ENCODE results near the gene CMBL. TPM values are rescaled to one million over a fixed set of nuclear protein-coding genes. Genes with fewer than 3 reads are reported as not detected.

CMBL gene
- total RNA-seq, 2 experiments from 2014 or later, result 0.13 TPM; not detected in 1

GRCh38 chr5:10243660-10244240 lies 64.0 kb downstream of the CMBL start:
- H3K4me3 ChIP-seq (ENCODE audit: low read depth, low read length, poor library complexity, severe bottlenecking), result no peak overlapping the region
- H3K9me3 ChIP-seq (ENCODE audit: low read length), result no peaks in the 10 kb centered on the region
- no peak overlapping the region for H3K27ac ChIP-seq (ENCODE audit: low read depth, low read length, poor library complexity, severe bottlenecking)
- DNase-seq (ENCODE audit: low spot score), result no peak
- CTCF ChIA-PET (ENCODE audit: unreplicated experiment), result interaction anchor here (0.6 kb wide), 1 partner anchor 11 kb away, joined by 3 read pairs; no protein-coding TSS in a partner anchor
- TF ChIP-seq, protein P1, sequence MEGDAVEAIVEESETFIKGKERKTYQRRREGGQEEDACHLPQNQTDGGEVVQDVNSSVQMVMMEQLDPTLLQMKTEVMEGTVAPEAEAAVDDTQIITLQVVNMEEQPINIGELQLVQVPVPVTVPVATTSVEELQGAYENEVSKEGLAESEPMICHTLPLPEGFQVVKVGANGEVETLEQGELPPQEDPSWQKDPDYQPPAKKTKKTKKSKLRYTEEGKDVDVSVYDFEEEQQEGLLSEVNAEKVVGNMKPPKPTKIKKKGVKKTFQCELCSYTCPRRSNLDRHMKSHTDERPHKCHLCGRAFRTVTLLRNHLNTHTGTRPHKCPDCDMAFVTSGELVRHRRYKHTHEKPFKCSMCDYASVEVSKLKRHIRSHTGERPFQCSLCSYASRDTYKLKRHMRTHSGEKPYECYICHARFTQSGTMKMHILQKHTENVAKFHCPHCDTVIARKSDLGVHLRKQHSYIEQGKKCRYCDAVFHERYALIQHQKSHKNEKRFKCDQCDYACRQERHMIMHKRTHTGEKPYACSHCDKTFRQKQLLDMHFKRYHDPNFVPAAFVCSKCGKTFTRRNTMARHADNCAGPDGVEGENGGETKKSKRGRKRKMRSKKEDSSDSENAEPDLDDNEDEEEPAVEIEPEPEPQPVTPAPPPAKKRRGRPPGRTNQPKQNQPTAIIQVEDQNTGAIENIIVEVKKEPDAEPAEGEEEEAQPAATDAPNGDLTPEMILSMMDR (conservative IDR thresholded peaks at IDR 0.05; ENCODE audit: low read length), result no peak
- TF ChIP-seq EZH2phosphoT487 (IDR thresholded peaks at IDR 0.05; ENCODE audit: borderline replicate concordance, low read depth, low read length), result no peak
- POLR2A ChIA-PET, result interaction anchor here (0.6 to 1.2 kb wide), 2 partner anchors 9 kb away, joined by 3 to 6 read pairs; no protein-coding TSS in a partner anchor
- no TSS peak for BruUV-seq (replicated peaks)
- peaks cover 10% of the 10 kb centered on the region; the same call in 1 of the 2 replicates for H3K79me2 ChIP-seq (ENCODE audit: insufficient read depth, low read depth, low read length)
- no peaks in the 10 kb centered on the region for H4K20me1 ChIP-seq (ENCODE audit: insufficient read depth, low read length)
- no peaks in the 10 kb centered on the region for H3K36me3 ChIP-seq (ENCODE audit: insufficient read depth, low read length)
- H2AFZ ChIP-seq (ENCODE audit: low read length), result no peak overlapping the region
- no peaks in the 10 kb centered on the region for H3K9me2 ChIP-seq (ENCODE audit: insufficient read depth, low read length)
- intact Hi-C loops (cut with micrococcal nuclease; ENCODE audit: unreplicated experiment), result no loop called here
- peaks cover 8% of the 10 kb centered on the region for H3K4me1 ChIP-seq (ENCODE audit: insufficient read depth, low read length, poor library complexity, severe bottlenecking)
- H3K4me2 ChIP-seq (ENCODE audit: low read length), result no peak overlapping the region

GRCh38 chr5:10235350-10235749 lies 72.4 kb downstream of the CMBL start:
- H4K20me1 ChIP-seq (ENCODE audit: insufficient read depth, low read length), result no peaks in the 10 kb centered on the region
- H3K9me3 ChIP-seq (ENCODE audit: low read length), result no peaks in the 10 kb centered on the region
- peaks cover 17% of the 10 kb centered on the region for H3K36me3 ChIP-seq (ENCODE audit: insufficient read depth, low read length)
- H3K9me2 ChIP-seq (ENCODE audit: insufficient read depth, low read length), result no peaks in the 10 kb centered on the region
- intact Hi-C loops (cut with micrococcal nuclease; ENCODE audit: unreplicated experiment), result no loop called here
- no TSS peak for BruUV-seq (replicated peaks)
- no peaks in the 10 kb centered on the region for H3K4me1 ChIP-seq (ENCODE audit: insufficient read depth, low read length, poor library complexity, severe bottlenecking)
- POLR2A ChIA-PET, result interaction anchor here (0.6 to 2.0 kb wide), 3 partner anchors 8 to 299 kb away, joined by 3 to 6 read pairs (median 4); no protein-coding TSS in a partner anchor
- TF ChIP-seq EZH2phosphoT487 (IDR thresholded peaks at IDR 0.05; ENCODE audit: borderline replicate concordance, low read depth, low read length), result no peak
- TF ChIP-seq, protein P1 (conservative IDR thresholded peaks at IDR 0.05; ENCODE audit: low read length), result no peak
- no peak overlapping the region for H3K4me2 ChIP-seq (ENCODE audit: low read length)
- no peak for DNase-seq (ENCODE audit: low spot score)
- H3K79me2 ChIP-seq (ENCODE audit: insufficient read depth, low read depth, low read length), result no peaks in the 10 kb centered on the region
- no peak overlapping the region for H3K27ac ChIP-seq (ENCODE audit: low read depth, low read length, poor library complexity, severe bottlenecking)
- H2AFZ ChIP-seq (ENCODE audit: low read length), result no peak overlapping the region
- CTCF ChIA-PET (ENCODE audit: unreplicated experiment), result no interaction called here
- H3K4me3 ChIP-seq (ENCODE audit: low read depth, low read length, poor library complexity, severe bottlenecking), result no peak overlapping the region

DNA sequence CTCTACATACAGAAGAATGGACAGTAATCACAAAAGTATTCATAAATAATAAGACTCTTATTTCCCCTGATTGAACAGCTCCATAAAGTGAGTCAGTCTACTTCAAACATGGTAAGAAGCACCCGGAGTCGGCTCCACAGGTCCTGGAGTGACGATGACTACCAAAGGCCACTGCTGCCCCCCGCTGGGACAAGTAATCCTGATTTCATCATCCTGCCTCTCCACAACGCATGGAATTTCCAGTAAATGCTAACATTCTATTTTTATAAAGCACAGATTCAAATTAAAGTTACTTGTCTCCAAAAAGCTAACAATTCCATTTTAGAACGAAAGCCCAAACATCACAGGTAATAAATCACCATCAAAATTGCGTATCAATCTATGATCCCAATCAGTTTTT lies 74.2 kb downstream of the CMBL start:
- POLR2A ChIA-PET, result no interaction called here
- CTCF ChIA-PET (ENCODE audit: unreplicated experiment), result interaction anchor here (0.7 kb wide), 1 partner anchor 16 kb away, joined by 3 read pairs; no protein-coding TSS in a partner anchor

More for the DNA sequence above, 74.2 kb downstream of the CMBL start:
- Histone ChIP-seq H3K36me3 (ENCODE audit: insufficient read depth, low read length) (peaks cover 17% of the 10 kb centered on the region), H3K4me3 (ENCODE audit: low read depth, low read length, poor library complexity, severe bottlenecking) (no peak overlapping the region), H3K4me2 (ENCODE audit: low read length) (no peak overlapping the region), H3K4me1 (ENCODE audit: insufficient read depth, low read length, poor library complexity, severe bottlenecking) (no peaks in the 10 kb centered on the region), H3K79me2 (ENCODE audit: insufficient read depth, low read depth, low read length) (no peaks in the 10 kb centered on the region), H3K9me3 (ENCODE audit: low read length) (no peaks in the 10 kb centered on the region), H2AFZ (ENCODE audit: low read length) (no peak overlapping the region), H3K9me2 (ENCODE audit: insufficient read depth, low read length) (no peaks in the 10 kb centered on the region), H3K27ac (ENCODE audit: low read depth, low read length, poor library complexity, severe bottlenecking) (no peak overlapping the region), H4K20me1 (ENCODE audit: insufficient read depth, low read length) (no peaks in the 10 kb centered on the region)
- no TSS peak for BruUV-seq (replicated peaks)
- intact Hi-C loops (cut with micrococcal nuclease; ENCODE audit: unreplicated experiment), result no loop called here
- no peak for DNase-seq (ENCODE audit: low spot score)
- TF ChIP-seq, protein P1 (conservative IDR thresholded peaks at IDR 0.05; ENCODE audit: low read length), result peak; percentile 48; the same call in 1 of the 2 replicates
- TF ChIP-seq EZH2phosphoT487 (IDR thresholded peaks at IDR 0.05; ENCODE audit: borderline replicate concordance, low read depth, low read length), result no peak
